Central memory CD4-positive, alpha-beta T cell (primary cell): ENCODE measurements around the gene OR4F6.

ENCODE experiments used
- DNase-seq: peaks from one replicate; pipeline ENCODE4 v3.0.0; 2022

The OR4F6 gene

DNA sequence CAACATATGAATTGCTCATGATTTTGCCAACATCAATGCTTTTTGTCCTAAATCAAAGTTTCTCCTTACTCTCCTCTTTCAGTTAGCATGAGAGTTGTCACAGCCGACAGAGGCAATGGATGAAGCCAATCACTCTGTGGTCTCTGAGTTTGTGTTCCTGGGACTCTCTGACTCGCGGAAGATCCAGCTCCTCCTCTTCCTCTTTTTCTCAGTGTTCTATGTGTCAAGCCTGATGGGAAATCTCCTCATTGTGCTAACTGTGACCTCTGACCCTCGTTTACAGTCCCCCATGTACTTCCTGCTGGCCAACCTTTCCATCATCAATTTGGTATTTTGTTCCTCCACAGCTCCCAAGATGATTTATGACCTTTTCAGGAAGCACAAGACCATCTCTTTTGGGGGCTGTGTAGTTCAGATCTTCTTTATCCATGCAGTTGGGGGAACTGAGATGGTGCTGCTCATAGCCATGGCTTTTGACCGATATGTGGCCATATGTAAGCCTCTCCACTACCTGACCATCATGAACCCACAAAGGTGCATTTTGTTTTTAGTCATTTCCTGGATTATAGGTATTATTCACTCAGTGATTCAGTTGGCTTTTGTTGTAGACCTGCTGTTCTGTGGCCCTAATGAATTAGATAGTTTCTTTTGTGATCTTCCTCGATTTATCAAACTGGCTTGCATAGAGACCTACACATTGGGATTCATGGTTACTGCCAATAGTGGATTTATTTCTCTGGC is 2.5 kb downstream of the OR4F6 start:
- DNase-seq, result no peak

DNA sequence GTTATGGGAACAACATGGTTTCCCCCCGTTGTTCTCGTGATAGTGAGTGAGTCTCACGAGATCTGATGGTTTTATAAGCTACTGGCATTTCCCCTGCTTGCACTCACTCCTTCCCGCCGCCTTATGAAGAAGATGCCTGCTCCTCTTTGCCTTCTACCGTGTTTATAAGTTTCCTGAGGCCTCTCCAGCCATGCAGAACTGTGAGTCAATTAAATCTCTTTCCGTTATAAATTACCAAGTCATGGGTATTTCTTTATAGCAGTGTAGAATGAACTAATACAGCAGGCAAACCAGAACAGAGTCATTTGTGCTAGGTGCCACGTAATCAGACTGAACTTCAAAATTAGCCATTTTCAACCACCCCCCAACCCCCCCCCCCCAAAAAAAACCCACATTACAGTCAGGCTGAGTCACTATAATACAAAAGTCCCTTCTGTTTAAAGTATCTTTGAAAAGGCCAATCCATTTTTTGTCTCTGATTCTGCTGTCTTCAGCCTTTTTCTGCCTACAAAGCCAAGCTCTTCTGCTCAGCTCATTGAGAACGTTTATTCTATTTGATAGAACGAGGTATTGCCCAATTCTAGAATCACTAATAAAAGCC is 4.1 kb downstream of the OR4F6 start:
- DNase-seq, result no peak

DNA sequence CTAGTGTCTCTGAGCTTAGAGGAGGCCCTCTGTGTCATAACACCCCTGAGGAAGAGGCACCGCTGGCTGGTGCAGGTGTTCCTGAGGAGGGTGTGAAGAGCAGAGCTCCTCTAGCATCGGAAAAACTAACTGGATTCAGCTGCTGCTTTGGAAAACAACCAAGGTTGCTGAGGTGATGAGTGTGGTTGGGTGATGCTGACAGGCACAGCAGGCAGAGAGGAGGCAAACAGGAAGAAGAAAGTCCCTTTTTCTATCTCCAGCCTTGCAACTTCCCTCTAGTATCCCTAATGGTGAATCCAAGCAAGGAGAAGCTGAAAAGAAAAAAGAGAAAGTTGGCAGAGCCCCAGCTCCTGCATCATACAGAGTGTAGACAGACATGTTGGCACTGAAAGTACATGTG is 4.9 kb downstream of the OR4F6 start:
- DNase-seq, result no peak

GRCh38 chr15:101810456-101810855 is 7.1 kb downstream of the OR4F6 start:
- no peak for DNase-seq

- no peak for DNase-seq
These were observed 7.6 kb downstream of the OR4F6 start for GRCh38 chr15:101810876-101811275.

GRCh38 chr15:101811902-101812301 is 8.6 kb downstream of the OR4F6 start, which contains the start of gene OR4F15:
TSS of gene OR4F15 (plus strand) at chr15:101812202. CDS start at chr15:101818187, 5,985 bp downstream.
- DNase-seq, result no peak

GRCh38 chr15:101813803-101814534 is 10.7 kb downstream of the OR4F6 start:
- DNase-seq, result no peak

- no peak for DNase-seq
These were observed 17.5 kb downstream of the OR4F6 start for GRCh38 chr15:101820781-101821180.

DNA sequence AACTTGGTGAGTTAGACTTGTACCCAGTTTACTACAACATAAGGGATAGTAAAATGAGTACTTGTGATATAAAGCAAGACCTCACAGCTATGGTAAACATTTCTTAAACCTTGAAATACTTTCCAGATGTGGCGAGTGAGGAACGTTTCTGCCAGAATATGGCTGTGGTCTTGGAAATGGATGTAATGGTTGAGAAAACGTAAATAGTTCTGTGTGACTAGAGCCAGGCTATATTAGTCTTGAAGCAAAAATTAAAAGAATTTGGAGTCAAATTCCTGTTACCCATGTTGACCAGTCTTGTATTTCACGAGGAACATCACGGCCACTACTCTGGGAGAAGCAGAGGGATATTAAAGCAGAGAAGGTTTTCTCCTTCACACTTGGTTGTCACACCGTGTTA is 23.9 kb downstream of the OR4F6 start:
- DNase-seq, result no peak

- no peak for DNase-seq
These were observed 25.5 kb downstream of the OR4F6 start for GRCh38 chr15:101828774-101829173.

DNA sequence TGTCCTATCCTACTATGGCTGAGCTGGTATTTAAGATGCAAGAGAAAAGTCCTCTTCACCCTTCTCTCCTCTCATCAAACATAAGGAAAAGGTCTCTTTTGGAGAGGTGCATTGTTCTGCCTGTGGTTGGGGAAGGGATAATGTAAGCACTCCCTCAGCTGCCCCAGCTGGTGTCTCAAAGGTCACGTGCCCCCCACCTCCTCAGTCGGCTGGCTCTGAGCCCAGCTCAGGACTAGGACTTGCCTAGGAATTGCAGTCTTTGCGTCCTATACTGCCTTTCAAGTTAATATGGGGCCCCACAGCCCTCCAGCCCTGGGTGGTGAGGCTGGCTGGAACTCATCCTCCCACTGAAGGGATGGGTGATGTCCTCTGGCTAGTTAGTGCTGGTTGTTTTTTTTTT is 38.3 kb downstream of the OR4F6 start:
- DNase-seq, result no peak

GRCh38 chr15:101844916-101845315 is 41.6 kb downstream of the OR4F6 start:
- DNase-seq, result no peak

DNA sequence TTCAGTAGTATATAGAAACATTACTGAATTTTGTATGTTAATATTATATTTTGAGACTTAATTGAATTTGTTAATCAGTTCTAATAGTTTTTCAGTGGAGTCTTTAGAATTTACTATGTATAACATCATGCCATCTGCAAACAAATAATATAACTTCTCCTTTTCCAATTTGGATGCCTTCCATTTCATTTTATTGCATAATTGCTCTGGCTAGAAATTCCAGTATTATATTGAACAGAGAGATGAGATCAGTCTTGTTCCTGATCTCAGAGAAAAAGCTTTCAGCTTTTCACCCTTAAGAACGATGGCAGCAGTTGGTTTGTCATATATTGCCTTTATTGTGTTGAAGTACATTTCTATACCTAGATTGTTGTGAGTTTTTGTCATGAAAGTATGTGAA is 49.0 kb downstream of the OR4F6 start:
- no peak for DNase-seq
